ENCODE results near the gene YPEL2.

YPEL2 gene

GRCh38 chr17:59329176-59330052 lies 2.0 kb upstream of the YPEL2 start:
- DNase-seq (ENCODE audit: extremely low spot score, insufficient read length, low read depth) (no peak), FAIRE-seq (no peak)

GRCh38 chr17:59330053-59330942 lies 1.2 kb upstream of the YPEL2 start:
- DNase-seq (ENCODE audit: extremely low spot score, insufficient read length, low read depth) = no peak
- FAIRE-seq = no peak

GRCh38 chr17:59331929-59332748 lies 684 bp downstream of the YPEL2 start:
- FAIRE-seq = no peak
- no peak for DNase-seq (ENCODE audit: extremely low spot score, insufficient read length, low read depth)

GRCh38 chr17:59332749-59333377 lies 1.4 kb downstream of the YPEL2 start:
- DNase-seq (ENCODE audit: extremely low spot score, insufficient read length, low read depth) (no peak), FAIRE-seq (no peak)

GRCh38 chr17:59333836-59334235 lies 2.4 kb downstream of the YPEL2 start:
- FAIRE-seq = no peak

GRCh38 chr17:59335685-59336084 lies 4.2 kb downstream of the YPEL2 start:
- no peak for DNase-seq (ENCODE audit: extremely low spot score, insufficient read length, low read depth)

More at GRCh38 chr17:59333836-59334235, 2.4 kb downstream of the YPEL2 start:
- DNase-seq (ENCODE audit: extremely low spot score, insufficient read length, low read depth) = no peak

GRCh38 chr17:59337741-59338299 lies 6.4 kb downstream of the YPEL2 start:
- no peak for DNase-seq (ENCODE audit: extremely low spot score, insufficient read length, low read depth)
- no peak for FAIRE-seq

More at GRCh38 chr17:59335685-59336084, 4.2 kb downstream of the YPEL2 start:
- FAIRE-seq = no peak

GRCh38 chr17:59338498-59338897 lies 7.0 kb downstream of the YPEL2 start:
- DNase-seq (ENCODE audit: extremely low spot score, insufficient read length, low read depth) (no peak), FAIRE-seq (no peak)

GRCh38 chr17:59341922-59342321 lies 10.5 kb downstream of the YPEL2 start:
- no peak for FAIRE-seq
- no peak for DNase-seq (ENCODE audit: extremely low spot score, insufficient read length, low read depth)

GRCh38 chr17:59342681-59343131 lies 11.3 kb downstream of the YPEL2 start:
- no peak for FAIRE-seq
- DNase-seq (ENCODE audit: extremely low spot score, insufficient read length, low read depth) = no peak

GRCh38 chr17:59345476-59345875 lies 14.0 kb downstream of the YPEL2 start:
- FAIRE-seq (no peak), DNase-seq (ENCODE audit: extremely low spot score, insufficient read length, low read depth) (no peak)

GRCh38 chr17:59346341-59346740 lies 14.9 kb downstream of the YPEL2 start:
- FAIRE-seq = no peak
- no peak for DNase-seq (ENCODE audit: extremely low spot score, insufficient read length, low read depth)

GRCh38 chr17:59346876-59347407 lies 15.5 kb downstream of the YPEL2 start:
- no peak for DNase-seq (ENCODE audit: extremely low spot score, insufficient read length, low read depth)
- FAIRE-seq = no peak

- DNase-seq (ENCODE audit: extremely low spot score, insufficient read length, low read depth) (no peak), FAIRE-seq (no peak)
Observed at GRCh38 chr17:59347975-59348391, 16.5 kb downstream of the YPEL2 start.

- DNase-seq (ENCODE audit: extremely low spot score, insufficient read length, low read depth) (no peak), FAIRE-seq (no peak)
Observed at GRCh38 chr17:59349178-59349577, 17.7 kb downstream of the YPEL2 start.

- FAIRE-seq (no peak), DNase-seq (ENCODE audit: extremely low spot score, insufficient read length, low read depth) (no peak)
Observed at GRCh38 chr17:59353106-59353854, 21.8 kb downstream of the YPEL2 start.

- no peak for FAIRE-seq
Observed at GRCh38 chr17:59353936-59354755, 22.7 kb downstream of the YPEL2 start.

More at GRCh38 chr17:59353936-59354755, 22.7 kb downstream of the YPEL2 start:
- no peak for DNase-seq (ENCODE audit: extremely low spot score, insufficient read length, low read depth)
